ENCODE results near the gene SIRPB2.
A peak's percentile ranks its signal among the peaks of the same experiment; 100 is the strongest.

Gene SIRPB2

GRCh38 chr20:1434571-1435336 is 56.5 kb downstream of the SIRPB2 start:
- peaks cover 38% of the 10 kb centered on the region for H3K4me1 Mint-ChIP-seq (ENCODE audit: low read depth)
- peaks cover 14% of the 10 kb centered on the region for H3K27me3 Mint-ChIP-seq (ENCODE audit: low read depth)
- peaks cover 5% of the 10 kb centered on the region for H3K9me3 Mint-ChIP-seq
- H3K4me3 Mint-ChIP-seq = peak overlapping the region; percentile 45
- peaks cover 13% of the 10 kb centered on the region for H3K36me3 Mint-ChIP-seq (ENCODE audit: low read depth)
- DNase-seq (ENCODE audit: low spot score) = peak; percentile 82
- peak overlapping the region; percentile 60 for H3K27ac Mint-ChIP-seq

GRCh38 chr20:1431158-1431557 is 60.1 kb downstream of the SIRPB2 start:
- H3K4me1 Mint-ChIP-seq (ENCODE audit: low read depth) = peaks cover 42% of the 10 kb centered on the region
- H3K36me3 Mint-ChIP-seq (ENCODE audit: low read depth) = peaks cover 10% of the 10 kb centered on the region
- DNase-seq (ENCODE audit: low spot score) = no peak
- H3K9me3 Mint-ChIP-seq = peaks cover 5% of the 10 kb centered on the region
- no peak overlapping the region for H3K27ac Mint-ChIP-seq
- peaks cover 14% of the 10 kb centered on the region for H3K27me3 Mint-ChIP-seq (ENCODE audit: low read depth)
- H3K4me3 Mint-ChIP-seq = no peak overlapping the region

- Mint-ChIP-seq H3K4me3 (no peak overlapping the region), H3K36me3 (ENCODE audit: low read depth) (peaks cover 10% of the 10 kb centered on the region), H3K27me3 (ENCODE audit: low read depth) (peaks cover 12% of the 10 kb centered on the region), H3K9me3 (peaks cover 5% of the 10 kb centered on the region), H3K4me1 (ENCODE audit: low read depth) (peaks cover 34% of the 10 kb centered on the region), H3K27ac (no peak overlapping the region)
- no peak for DNase-seq (ENCODE audit: low spot score)
Measured at GRCh38 chr20:1430004-1430451, 61.2 kb downstream of the SIRPB2 start.

GRCh38 chr20:1429143-1429728 is 62.0 kb downstream of the SIRPB2 start:
- DNase-seq (ENCODE audit: low spot score) = no peak
- H3K27me3 Mint-ChIP-seq (ENCODE audit: low read depth) = peaks cover 12% of the 10 kb centered on the region
- H3K27ac Mint-ChIP-seq = no peak overlapping the region
- H3K9me3 Mint-ChIP-seq = peaks cover 4% of the 10 kb centered on the region
- no peak overlapping the region for H3K4me3 Mint-ChIP-seq
- H3K36me3 Mint-ChIP-seq (ENCODE audit: low read depth) = peaks cover 7% of the 10 kb centered on the region
- peaks cover 30% of the 10 kb centered on the region for H3K4me1 Mint-ChIP-seq (ENCODE audit: low read depth)

- Mint-ChIP-seq H3K27ac (no peak overlapping the region), H3K27me3 (ENCODE audit: low read depth) (peaks cover 9% of the 10 kb centered on the region), H3K36me3 (ENCODE audit: low read depth) (peaks cover 1% of the 10 kb centered on the region), H3K9me3 (no peaks in the 10 kb centered on the region), H3K4me1 (ENCODE audit: low read depth) (peaks cover 31% of the 10 kb centered on the region), H3K4me3 (no peak overlapping the region)
- DNase-seq (ENCODE audit: low spot score) = no peak
Measured at GRCh38 chr20:1427457-1428054, 63.7 kb downstream of the SIRPB2 start.

GRCh38 chr20:1426231-1426849 is 64.9 kb downstream of the SIRPB2 start:
- H3K4me3 Mint-ChIP-seq = no peak overlapping the region
- no peaks in the 10 kb centered on the region for H3K36me3 Mint-ChIP-seq (ENCODE audit: low read depth)
- no peaks in the 10 kb centered on the region for H3K27me3 Mint-ChIP-seq (ENCODE audit: low read depth)
- DNase-seq (ENCODE audit: low spot score) = no peak
- H3K27ac Mint-ChIP-seq = no peak overlapping the region
- H3K9me3 Mint-ChIP-seq = no peaks in the 10 kb centered on the region
- peaks cover 27% of the 10 kb centered on the region for H3K4me1 Mint-ChIP-seq (ENCODE audit: low read depth)

Data from T-helper 2 cell treated with Interferon-gamma antibody and Interleukin-4, amounts not matched to agents 5 μg/mL and 100 μg/mL, for 36 hours (primary cell).